RWPE1 (cell line): ENCODE data around the gene FOXA3.

ENCODE experiments used
- CTCF ChIA-PET: fragments of 350-600 bp; sonication (Branson Sonifier 250); formaldehyde crosslinking; extraction: SDS; loops from one replicate; lab custom pipeline; 2021; lab: Yijun Ruan, JAX
- POLR2A ChIA-PET: fragments of 400-600 bp; formaldehyde crosslinking; extraction: SDS; loops from one replicate; lab custom pipeline; 2020; ENCODE audit warnings: antibody characterized with exemption; ENCODE audit not compliant: low non-redundant PET; lab: Yijun Ruan, JAX
- DNase-seq: peaks from one replicate; pipeline ENCODE4 v3.0.0; 2012; ENCODE audit warnings: low spot score
- H3K27ac ChIP-seq: fragments of 450-650 bp; 2 replicates; pipeline ENCODE4 v1.5.1; 2017
- TF ChIP-seq, protein P1 (sequence below): fragments of 450-650 bp; conservative IDR thresholded peaks from 2 replicates; pipeline ENCODE4 v1.5.1; 2017; ENCODE audit warnings: low read depth, mild to moderate bottlenecking

Gene FOXA3

GRCh38 chr19:45870798-45871197 is 6.7 kb downstream of the FOXA3 start:
- TF ChIP-seq, protein P1, sequence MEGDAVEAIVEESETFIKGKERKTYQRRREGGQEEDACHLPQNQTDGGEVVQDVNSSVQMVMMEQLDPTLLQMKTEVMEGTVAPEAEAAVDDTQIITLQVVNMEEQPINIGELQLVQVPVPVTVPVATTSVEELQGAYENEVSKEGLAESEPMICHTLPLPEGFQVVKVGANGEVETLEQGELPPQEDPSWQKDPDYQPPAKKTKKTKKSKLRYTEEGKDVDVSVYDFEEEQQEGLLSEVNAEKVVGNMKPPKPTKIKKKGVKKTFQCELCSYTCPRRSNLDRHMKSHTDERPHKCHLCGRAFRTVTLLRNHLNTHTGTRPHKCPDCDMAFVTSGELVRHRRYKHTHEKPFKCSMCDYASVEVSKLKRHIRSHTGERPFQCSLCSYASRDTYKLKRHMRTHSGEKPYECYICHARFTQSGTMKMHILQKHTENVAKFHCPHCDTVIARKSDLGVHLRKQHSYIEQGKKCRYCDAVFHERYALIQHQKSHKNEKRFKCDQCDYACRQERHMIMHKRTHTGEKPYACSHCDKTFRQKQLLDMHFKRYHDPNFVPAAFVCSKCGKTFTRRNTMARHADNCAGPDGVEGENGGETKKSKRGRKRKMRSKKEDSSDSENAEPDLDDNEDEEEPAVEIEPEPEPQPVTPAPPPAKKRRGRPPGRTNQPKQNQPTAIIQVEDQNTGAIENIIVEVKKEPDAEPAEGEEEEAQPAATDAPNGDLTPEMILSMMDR = no peak
- no peak overlapping the region for H3K27ac ChIP-seq
- POLR2A ChIA-PET = no interaction called here
- CTCF ChIA-PET = interaction anchor here (0.6 kb wide), 1 partner anchor 9 kb away, joined by 4 read pairs; no protein-coding TSS in a partner anchor
- DNase-seq = no peak

DNA sequence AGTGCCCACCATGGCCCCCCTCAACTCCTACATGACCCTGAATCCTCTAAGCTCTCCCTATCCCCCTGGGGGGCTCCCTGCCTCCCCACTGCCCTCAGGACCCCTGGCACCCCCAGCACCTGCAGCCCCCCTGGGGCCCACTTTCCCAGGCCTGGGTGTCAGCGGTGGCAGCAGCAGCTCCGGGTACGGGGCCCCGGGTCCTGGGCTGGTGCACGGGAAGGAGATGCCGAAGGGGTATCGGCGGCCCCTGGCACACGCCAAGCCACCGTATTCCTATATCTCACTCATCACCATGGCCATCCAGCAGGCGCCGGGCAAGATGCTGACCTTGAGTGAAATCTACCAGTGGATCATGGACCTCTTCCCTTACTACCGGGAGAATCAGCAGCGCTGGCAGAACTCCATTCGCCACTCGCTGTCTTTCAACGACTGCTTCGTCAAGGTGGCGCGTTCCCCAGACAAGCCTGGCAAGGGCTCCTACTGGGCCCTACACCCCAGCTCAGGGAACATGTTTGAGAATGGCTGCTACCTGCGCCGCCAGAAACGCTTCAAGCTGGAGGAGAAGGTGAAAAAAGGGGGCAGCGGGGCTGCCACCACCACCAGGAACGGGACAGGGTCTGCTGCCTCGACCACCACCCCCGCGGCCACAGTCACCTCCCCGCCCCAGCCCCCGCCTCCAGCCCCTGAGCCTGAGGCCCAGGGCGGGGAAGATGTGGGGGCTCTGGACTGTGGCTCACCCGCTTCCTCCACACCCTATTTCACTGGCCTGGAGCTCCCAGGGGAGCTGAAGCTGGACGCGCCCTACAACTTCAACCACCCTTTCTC is 8.2 kb downstream of the FOXA3 start:
- H3K27ac ChIP-seq = no peak overlapping the region
- TF ChIP-seq, protein P1 = no peak
- CTCF ChIA-PET = no interaction called here
- no peak for DNase-seq
- POLR2A ChIA-PET = no interaction called here

GRCh38 chr19:45873219-45873772 is 9.2 kb downstream of the FOXA3 start:
- ChIA-PET CTCF (interaction anchor here (0.8 kb wide), 1 partner anchor 9 kb away, joined by 4 read pairs; no protein-coding TSS in a partner anchor), POLR2A (no interaction called here)
- TF ChIP-seq, protein P1 = no peak
- H3K27ac ChIP-seq = no peak overlapping the region
- DNase-seq = no peak

DNA sequence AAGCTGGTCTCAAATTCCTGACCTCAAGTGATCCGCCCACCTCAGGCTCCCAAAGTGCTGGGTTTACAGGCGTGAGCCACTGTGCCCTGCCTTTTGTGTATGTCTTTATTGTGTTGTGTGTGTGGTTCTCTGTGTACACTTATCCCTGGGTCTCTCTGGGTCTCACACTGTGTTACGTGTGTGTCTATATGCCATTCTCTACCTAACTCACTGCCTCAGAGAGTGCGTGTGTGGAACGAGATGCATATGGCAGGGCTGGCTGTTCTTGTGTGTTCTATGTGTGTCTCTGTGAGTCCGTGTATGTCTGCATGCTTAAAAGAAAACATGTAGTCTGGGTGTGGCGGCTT is 10.5 kb downstream of the FOXA3 start:
- ChIA-PET POLR2A (no interaction called here), CTCF (no interaction called here)
- no peak overlapping the region for H3K27ac ChIP-seq
- DNase-seq = no peak
- TF ChIP-seq, protein P1 = no peak

DNA sequence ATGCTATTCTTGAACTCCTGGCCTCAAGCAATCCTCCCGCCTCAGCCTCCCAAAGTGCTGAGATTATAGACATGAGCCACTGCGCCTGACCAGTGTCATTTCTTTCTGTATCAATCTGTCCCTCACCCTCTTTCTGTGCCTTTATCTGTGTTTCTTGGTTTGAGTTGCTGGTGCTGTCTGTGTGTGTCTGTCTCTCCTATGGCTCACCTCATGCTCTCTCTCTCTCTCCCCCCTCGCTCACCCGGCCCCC is 12.0 kb downstream of the FOXA3 start:
- no peak overlapping the region for H3K27ac ChIP-seq
- POLR2A ChIA-PET = interaction anchor here (0.7 kb wide), 1 partner anchor 131 kb away, joined by 4 read pairs; no protein-coding TSS in a partner anchor
- TF ChIP-seq, protein P1 = no peak
- CTCF ChIA-PET = no interaction called here
- no peak for DNase-seq

DNA sequence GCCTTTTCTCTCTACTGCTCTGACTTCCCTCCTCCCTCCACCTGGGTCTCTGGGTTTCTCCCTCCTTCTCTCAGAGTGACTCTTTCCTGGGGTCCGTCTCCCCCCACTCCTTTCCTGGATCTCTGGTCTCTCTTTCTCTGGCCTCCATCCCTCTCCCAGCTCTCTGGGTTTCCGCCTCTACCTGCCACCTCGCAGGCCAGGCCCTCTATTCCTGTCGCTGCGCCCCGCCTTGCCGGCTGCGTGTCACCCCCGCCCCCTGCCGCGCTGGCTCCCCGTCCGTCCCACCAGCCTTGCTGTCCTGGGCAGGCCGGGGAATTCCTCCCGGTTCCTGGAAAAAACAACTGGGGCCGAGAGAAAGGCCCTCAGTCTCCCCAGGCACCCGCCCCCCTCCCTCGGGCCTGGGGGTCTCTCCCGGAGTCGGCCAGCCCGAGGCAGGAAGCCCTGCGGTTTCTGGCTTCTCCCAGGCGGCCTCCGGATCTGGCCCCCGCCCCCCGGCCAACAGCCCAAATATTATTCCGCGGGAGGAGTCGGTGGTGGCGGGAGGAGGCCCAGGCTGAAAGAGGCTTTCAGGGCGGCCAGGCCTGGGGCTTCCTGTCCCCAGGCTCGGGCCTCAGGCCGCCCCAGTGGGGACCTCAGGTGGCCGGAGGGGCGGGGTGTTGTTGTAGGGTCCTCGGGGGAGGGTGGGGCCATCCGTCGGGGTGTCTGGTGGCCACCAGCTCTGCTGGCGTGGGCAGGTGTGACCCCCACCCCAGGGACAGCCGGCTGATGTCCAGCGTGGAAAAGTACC is 12.5 kb downstream of the FOXA3 start:
- TF ChIP-seq, protein P1 = no peak
- POLR2A ChIA-PET = interaction anchor here (0.7 kb wide), 1 partner anchor 132 kb away, joined by 4 read pairs; no protein-coding TSS in a partner anchor
- no peak overlapping the region for H3K27ac ChIP-seq
- DNase-seq = no peak
- CTCF ChIA-PET = no interaction called here
